Thymus (tissue), 11 donors: ENCODE measurements around the gene NCOA7. TPM values are rescaled to one million over a fixed set of nuclear protein-coding genes. Genes with fewer than 3 reads are reported as not detected.

Experiments
- DNase-seq, 9 donors: peaks; one replicate each; pipeline ENCODE4 v3.0.0-alpha.2; 2013; ENCODE audit warnings: low spot score in 9 of 9, low read depth in 6 of 9, missing footprints in 1 of 9
- H3K27ac ChIP-seq, 2 donors: one replicate each; pipeline ENCODE4 v1.5.1; 2013; ENCODE audit warnings: control low read depth in 1 of 2, low read depth in 1 of 2, low read length in 1 of 2, mild to moderate bottlenecking in 1 of 2, moderate library complexity in 1 of 2
- H3K27me3 ChIP-seq, 2 donors: one replicate each; pipeline ENCODE4 v1.5.1; 2013; ENCODE audit warnings: low read length in 1 of 2; ENCODE audit not compliant: control insufficient read depth in 2 of 2, insufficient read depth in 1 of 2
- H3K36me3 ChIP-seq, 2 donors: one replicate each; pipeline ENCODE4 v1.5.1; 2013; ENCODE audit warnings: low read length in 1 of 2, mild to moderate bottlenecking in 1 of 2, moderate library complexity in 1 of 2; ENCODE audit not compliant: control insufficient read depth in 2 of 2, insufficient read depth in 2 of 2
- H3K4me1 ChIP-seq, 2 donors: one replicate each; pipeline ENCODE4 v1.5.1; 2013; ENCODE audit warnings: low read length in 2 of 2; ENCODE audit not compliant: control insufficient read depth in 2 of 2, insufficient read depth in 2 of 2
- H3K4me3 ChIP-seq, 2 donors: one replicate each; pipeline ENCODE4 v1.5.1; 2013; ENCODE audit warnings: low read length in 2 of 2, control low read depth in 1 of 2, mild to moderate bottlenecking in 1 of 2
- H3K9me3 ChIP-seq, 2 donors: one replicate each; pipeline ENCODE4 v1.5.1; 2013; ENCODE audit warnings: low read length in 1 of 2, mild to moderate bottlenecking in 1 of 2; ENCODE audit not compliant: control insufficient read depth in 2 of 2, insufficient read depth in 1 of 2
- WGBS: extraction: QIAGEN DNeasy Blood & Tissue Kit; methylation state at CpG from one replicate; pipeline ENCODE4 v1.1.7; 2013; 5-methylcytosine and 5-hydroxymethylcytosine counted together
- polyA plus RNA-seq: library from polyadenylated mRNA; stranded (reverse); fragments of 200-250 nt; gene quantifications from one replicate; pipeline ENCODE4 v1.2.3, GENCODE V29; 2013
- total RNA-seq: library from RNA; stranded (reverse); fragments of 120-200 nt; gene quantifications from one replicate; pipeline ENCODE4 v1.2.4, GENCODE V29; 2013
- donor health status: healthy.

Gene NCOA7
- total and polyA plus RNA-seq, 2 donors = 8.4 to 15.8 TPM

DNA sequence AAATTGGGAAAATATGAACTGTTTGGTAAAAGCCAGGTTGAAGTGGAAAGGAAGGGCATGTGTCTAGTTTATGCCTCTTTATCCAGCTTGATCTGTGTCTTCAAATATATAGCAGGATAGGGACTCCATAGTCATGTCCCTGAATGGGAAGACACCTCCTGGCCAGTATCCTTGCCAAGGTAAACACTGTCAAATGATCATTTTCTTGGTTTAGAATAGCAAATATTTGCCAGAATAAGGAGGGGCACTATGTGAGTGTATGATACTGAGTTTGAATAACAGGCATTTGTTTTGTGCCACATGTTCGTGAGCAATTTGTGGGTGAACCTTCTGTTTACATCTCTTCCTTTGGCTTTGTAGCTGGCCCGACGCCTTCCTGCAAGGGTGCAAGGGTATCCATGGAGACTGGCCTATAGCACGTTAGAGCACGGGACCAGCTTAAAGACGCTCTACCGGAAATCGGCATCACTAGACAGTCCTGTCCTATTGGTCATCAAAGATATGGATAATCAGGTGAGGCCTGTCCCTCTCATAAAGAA lies 131.6 kb downstream of the NCOA7 start:
- no peaks in the 10 kb centered on the region for H3K9me3 ChIP-seq
- no peaks in the 10 kb centered on the region for H3K27me3 ChIP-seq
- H3K27ac ChIP-seq = no peak overlapping the region
- no peak for DNase-seq
- H3K4me3 ChIP-seq = no peak overlapping the region
- H3K4me1 ChIP-seq = peaks cover 4 to 5% of the 10 kb centered on the region in 2 donors
- H3K36me3 ChIP-seq = peaks cover 3 to 27% of the 10 kb centered on the region in 2 donors
- WGBS = 98% methylated on average over 8 of the region's 8 CpGs

- Histone ChIP-seq H3K4me3 (no peak overlapping the region), H3K9me3 (no peaks in the 10 kb centered on the region), H3K36me3 (peaks cover 6 to 32% of the 10 kb centered on the region in 2 donors), H3K27ac (no peak overlapping the region), H3K27me3 (no peaks in the 10 kb centered on the region), H3K4me1 (peaks cover 4 to 5% of the 10 kb centered on the region in 2 donors)
- WGBS = 88% methylated on average over 4 of the region's 4 CpGs
- DNase-seq = no peak
Measured at GRCh38 chr6:125923366-125923877, 132.7 kb downstream of the NCOA7 start.

- Histone ChIP-seq H3K4me3 (no peak overlapping the region), H3K27me3 (no peaks in the 10 kb centered on the region), H3K9me3 (no peaks in the 10 kb centered on the region), H3K27ac (no peak overlapping the region), H3K4me1 (peaks cover 0 to 2% of the 10 kb centered on the region in 2 donors), H3K36me3 (peaks cover 6 to 36% of the 10 kb centered on the region in 2 donors)
- WGBS = 14% methylated on average over 2 of the region's 2 CpGs
- no peak for DNase-seq
Measured at GRCh38 chr6:125924169-125924568, 133.4 kb downstream of the NCOA7 start.

GRCh38 chr6:125924697-125925358 lies 134.1 kb downstream of the NCOA7 start:
- no peaks in the 10 kb centered on the region for H3K27me3 ChIP-seq
- no peaks in the 10 kb centered on the region for H3K4me1 ChIP-seq
- no peaks in the 10 kb centered on the region for H3K9me3 ChIP-seq
- no peak overlapping the region for H3K27ac ChIP-seq
- WGBS = 76% methylated on average over 2 of the region's 2 CpGs
- peaks cover 6 to 36% of the 10 kb centered on the region in 2 donors for H3K36me3 ChIP-seq
- no peak overlapping the region for H3K4me3 ChIP-seq
- DNase-seq = no peak

GRCh38 chr6:125926711-125927110 lies 136.0 kb downstream of the NCOA7 start:
- H3K36me3 ChIP-seq = peaks cover 6 to 36% of the 10 kb centered on the region in 2 donors
- over 99% methylated on average over 3 of the region's 3 CpGs for WGBS
- DNase-seq = no peak
- no peaks in the 10 kb centered on the region for H3K27me3 ChIP-seq
- no peak overlapping the region for H3K27ac ChIP-seq
- no peaks in the 10 kb centered on the region for H3K4me1 ChIP-seq
- no peaks in the 10 kb centered on the region for H3K9me3 ChIP-seq
- H3K4me3 ChIP-seq = no peak overlapping the region

- Histone ChIP-seq H3K27ac (no peak overlapping the region), H3K4me3 (no peak overlapping the region), H3K36me3 (peaks cover 6 to 30% of the 10 kb centered on the region in 2 donors), H3K4me1 (no peaks in the 10 kb centered on the region), H3K27me3 (no peaks in the 10 kb centered on the region), H3K9me3 (no peaks in the 10 kb centered on the region)
- 86% methylated on average over 7 of the region's 7 CpGs for WGBS
- DNase-seq = no peak
Measured at GRCh38 chr6:125927761-125928160, 137.0 kb downstream of the NCOA7 start.

DNA sequence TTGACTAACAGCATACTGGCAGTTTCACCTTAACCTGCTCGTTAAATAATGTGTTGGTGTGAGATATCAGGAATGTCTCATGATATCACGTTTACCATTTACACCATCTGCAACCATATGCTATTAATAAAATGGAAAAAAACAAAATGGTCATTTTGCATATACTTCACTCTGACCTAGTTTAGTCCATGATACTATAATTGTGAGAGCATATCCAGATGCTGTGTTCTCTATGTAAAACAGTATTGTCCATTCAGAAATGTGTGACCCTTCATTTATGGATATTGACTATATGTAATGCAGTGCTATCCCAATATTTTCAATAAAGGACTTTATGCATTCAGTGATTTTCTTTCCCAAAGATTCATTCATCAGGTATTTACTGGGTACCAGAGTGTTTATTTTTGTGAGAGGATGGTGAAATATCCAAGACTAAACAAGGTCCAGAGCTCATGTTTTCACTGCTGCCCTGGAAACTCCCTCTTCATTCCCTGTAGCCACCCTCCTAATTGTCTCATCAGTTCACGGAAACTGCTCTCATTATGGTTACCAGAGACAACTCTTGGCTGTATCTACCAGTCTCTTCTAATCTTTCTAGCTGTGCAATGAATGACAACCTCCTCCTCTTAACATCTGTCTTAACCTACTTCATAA lies 140.1 kb downstream of the NCOA7 start:
- no peak overlapping the region for H3K4me3 ChIP-seq
- no peaks in the 10 kb centered on the region for H3K4me1 ChIP-seq
- H3K36me3 ChIP-seq = peaks cover 4 to 12% of the 10 kb centered on the region in 2 donors
- no peaks in the 10 kb centered on the region for H3K9me3 ChIP-seq
- DNase-seq = no peak
- 97% methylated on average over 3 of the region's 3 CpGs for WGBS
- no peak overlapping the region for H3K27ac ChIP-seq
- H3K27me3 ChIP-seq = no peaks in the 10 kb centered on the region

- Histone ChIP-seq H3K4me3 (no peak overlapping the region), H3K4me1 (no peaks in the 10 kb centered on the region), H3K27ac (no peak overlapping the region), H3K36me3 (peaks cover 4 to 12% of the 10 kb centered on the region in 2 donors), H3K27me3 (no peaks in the 10 kb centered on the region), H3K9me3 (no peaks in the 10 kb centered on the region)
- 96% methylated on average over 4 of the region's 4 CpGs for WGBS
- DNase-seq = no peak
Measured at GRCh38 chr6:125931733-125932450, 141.1 kb downstream of the NCOA7 start.

- H3K27ac ChIP-seq = no peak overlapping the region
- H3K4me3 ChIP-seq = no peak overlapping the region
- no peaks in the 10 kb centered on the region for H3K27me3 ChIP-seq
- no peak for DNase-seq
- peaks cover 4 to 12% of the 10 kb centered on the region in 2 donors for H3K36me3 ChIP-seq
- H3K4me1 ChIP-seq = no peaks in the 10 kb centered on the region
- H3K9me3 ChIP-seq = no peaks in the 10 kb centered on the region
Measured at GRCh38 chr6:125932451-125932795, 141.7 kb downstream of the NCOA7 start.
